ENCODE results near the gene SLC16A4.

SLC16A4 gene

GRCh38 chr1:110328700-110329099 is 62.1 kb downstream of the SLC16A4 start:
- DNase-seq (ENCODE audit: low read depth, low spot score) = no peak

GRCh38 chr1:110328274-110328673 is 62.6 kb downstream of the SLC16A4 start:
- no peak for DNase-seq (ENCODE audit: low read depth, low spot score)

- DNase-seq (ENCODE audit: low read depth, low spot score) = no peak
Observed at GRCh38 chr1:110326826-110327225, 64.0 kb downstream of the SLC16A4 start.

- no peak for DNase-seq (ENCODE audit: low read depth, low spot score)
Observed at GRCh38 chr1:110324667-110325066, 66.2 kb downstream of the SLC16A4 start.

- no peak for DNase-seq (ENCODE audit: low read depth, low spot score)
Observed at GRCh38 chr1:110321846-110322245, 69.0 kb downstream of the SLC16A4 start.

GRCh38 chr1:110321045-110321444 is 69.8 kb downstream of the SLC16A4 start:
- no peak for DNase-seq (ENCODE audit: low read depth, low spot score)

- no peak for DNase-seq (ENCODE audit: low read depth, low spot score)
Observed at GRCh38 chr1:110320168-110320518, 70.7 kb downstream of the SLC16A4 start.

- DNase-seq (ENCODE audit: low read depth, low spot score) = no peak
Observed at GRCh38 chr1:110319332-110320167, 71.3 kb downstream of the SLC16A4 start.

- no peak for DNase-seq (ENCODE audit: low read depth, low spot score)
Observed at GRCh38 chr1:110318046-110318445, 72.8 kb downstream of the SLC16A4 start.

- DNase-seq (ENCODE audit: low read depth, low spot score) = no peak
Observed at GRCh38 chr1:110316735-110317134, 74.1 kb downstream of the SLC16A4 start.
